ENCODE measurements around the gene CHCHD3.

DNA sequence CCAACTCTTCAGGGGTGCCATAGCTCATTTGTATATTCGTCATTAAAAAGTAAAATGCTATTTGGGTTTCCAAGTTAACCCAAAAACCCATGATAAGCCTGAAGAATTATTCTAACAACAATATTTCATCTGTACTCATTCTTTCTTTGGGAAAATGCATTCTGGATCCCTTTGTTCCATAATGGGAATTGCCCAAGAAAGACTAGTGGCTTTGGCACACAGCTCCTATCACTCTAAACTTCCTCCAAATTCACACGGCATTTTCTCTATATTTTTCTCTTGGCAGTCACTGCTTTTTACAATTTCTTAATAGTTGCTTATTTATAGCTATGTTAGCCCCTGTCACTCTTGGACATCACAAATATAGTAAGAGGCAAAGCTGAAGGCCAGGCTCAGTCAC, 29.1 kb downstream of the CHCHD3 start:
- TF ChIP-seq CTCF (IDR thresholded peaks at IDR 0.05), result no peak
- no peak for TF ChIP-seq POLR2AphosphoS5 (IDR thresholded peaks at IDR 0.05)
- TF ChIP-seq POLR2A (IDR thresholded peaks at IDR 0.05), result no peak
